HG02981 (cell line): ENCODE measurements around the gene CDH20.

ENCODE experiments used
- ATAC-seq: cut with Tn5 transposase; IDR thresholded peaks from one replicate; pipeline ENCODE4 v1.9.1; 2021; ENCODE audit warnings: mild to moderate bottlenecking, moderate library complexity; ENCODE audit not compliant: unreplicated experiment

CDH20 gene

GRCh38 chr18:61333271-61333745, at the start of gene CDH20:
Gene CDH20 (plus strand): TSS chr18:61333430.
- no peak for ATAC-seq

GRCh38 chr18:61284039-61284438, 49.2 kb upstream of the CDH20 start:
- ATAC-seq = no peak

- ATAC-seq = no peak
Measured at GRCh38 chr18:61285777-61286176, 47.5 kb upstream of the CDH20 start.

GRCh38 chr18:61286867-61287266, 46.4 kb upstream of the CDH20 start:
- no peak for ATAC-seq

GRCh38 chr18:61290616-61291015, 42.6 kb upstream of the CDH20 start:
- no peak for ATAC-seq

- ATAC-seq = no peak
Measured at GRCh38 chr18:61292280-61293035, 40.8 kb upstream of the CDH20 start.

GRCh38 chr18:61295153-61295552, 38.1 kb upstream of the CDH20 start:
- ATAC-seq = no peak

- ATAC-seq = no peak
Measured at GRCh38 chr18:61308004-61308403, 25.2 kb upstream of the CDH20 start.

- ATAC-seq = no peak
Measured at GRCh38 chr18:61308795-61309393, 24.3 kb upstream of the CDH20 start.

GRCh38 chr18:61322265-61322873, 10.9 kb upstream of the CDH20 start:
- ATAC-seq = peak; percentile 98

GRCh38 chr18:61323951-61324350, 9.3 kb upstream of the CDH20 start:
- ATAC-seq = no peak

GRCh38 chr18:61326407-61326806, 6.8 kb upstream of the CDH20 start:
- no peak for ATAC-seq

GRCh38 chr18:61329398-61329797, 3.8 kb upstream of the CDH20 start:
- no peak for ATAC-seq

GRCh38 chr18:61331051-61331450, 2.2 kb upstream of the CDH20 start:
- ATAC-seq = no peak

- no peak for ATAC-seq
Measured at GRCh38 chr18:61333746-61334490, 688 bp downstream of the CDH20 start.

- no peak for ATAC-seq
Measured at GRCh38 chr18:61334491-61334850, 1.2 kb downstream of the CDH20 start.

GRCh38 chr18:61334951-61335683, 1.9 kb downstream of the CDH20 start:
- ATAC-seq = no peak

- no peak for ATAC-seq
Measured at GRCh38 chr18:61335684-61336555, 2.7 kb downstream of the CDH20 start.

- no peak for ATAC-seq
Measured at GRCh38 chr18:61336766-61337165, 3.5 kb downstream of the CDH20 start.

- ATAC-seq = no peak
Measured at GRCh38 chr18:61337527-61337926, 4.3 kb downstream of the CDH20 start.
